GM12875 (cell line): ENCODE measurements around the gene UPB1.

Experiments used
- H3K4me3 ChIP-seq: one replicate; pipeline ENCODE4 v1.5.1; 2011; ENCODE audit warnings: low read depth, low read length, control low read depth
- TF ChIP-seq, protein P1 (sequence below): IDR thresholded peaks from 2 replicates; pipeline ENCODE4 v1.5.1; 2011; ENCODE audit warnings: low read depth, mild to moderate bottlenecking, control low read depth, inconsistent platforms, low read length, moderate library complexity, borderline replicate concordance; ENCODE audit not compliant: insufficient read depth

UPB1 gene

DNA sequence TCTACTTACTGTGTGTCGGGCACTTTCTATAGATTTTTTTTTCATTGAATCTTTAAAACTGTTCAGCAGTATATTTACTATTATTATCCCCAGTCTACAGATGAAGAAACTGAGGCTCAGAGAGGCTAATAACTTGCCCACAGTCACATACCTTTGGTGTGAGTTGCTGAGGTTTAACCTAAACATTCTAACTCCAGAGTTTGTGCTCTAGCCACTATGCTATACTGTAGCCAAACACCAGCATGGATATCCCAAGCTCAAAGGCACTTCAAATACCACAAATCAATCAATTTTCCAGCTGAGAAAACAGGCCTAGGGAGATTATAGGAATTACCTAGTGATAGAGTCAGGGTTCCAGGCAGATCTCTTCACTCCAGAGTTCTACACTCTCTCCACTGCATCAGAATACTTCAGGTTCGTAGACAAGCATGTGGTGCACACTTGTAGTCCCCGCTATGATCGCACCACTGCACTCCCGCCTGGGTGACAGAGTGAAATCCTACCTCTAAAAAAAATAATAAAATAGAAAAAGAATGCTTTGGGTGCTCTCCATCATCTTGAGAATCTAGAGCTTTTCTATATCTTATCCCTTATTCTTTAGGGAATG, 20.4 kb upstream of the UPB1 start:
- H3K4me3 ChIP-seq: no peak overlapping the region
- TF ChIP-seq, protein P1, sequence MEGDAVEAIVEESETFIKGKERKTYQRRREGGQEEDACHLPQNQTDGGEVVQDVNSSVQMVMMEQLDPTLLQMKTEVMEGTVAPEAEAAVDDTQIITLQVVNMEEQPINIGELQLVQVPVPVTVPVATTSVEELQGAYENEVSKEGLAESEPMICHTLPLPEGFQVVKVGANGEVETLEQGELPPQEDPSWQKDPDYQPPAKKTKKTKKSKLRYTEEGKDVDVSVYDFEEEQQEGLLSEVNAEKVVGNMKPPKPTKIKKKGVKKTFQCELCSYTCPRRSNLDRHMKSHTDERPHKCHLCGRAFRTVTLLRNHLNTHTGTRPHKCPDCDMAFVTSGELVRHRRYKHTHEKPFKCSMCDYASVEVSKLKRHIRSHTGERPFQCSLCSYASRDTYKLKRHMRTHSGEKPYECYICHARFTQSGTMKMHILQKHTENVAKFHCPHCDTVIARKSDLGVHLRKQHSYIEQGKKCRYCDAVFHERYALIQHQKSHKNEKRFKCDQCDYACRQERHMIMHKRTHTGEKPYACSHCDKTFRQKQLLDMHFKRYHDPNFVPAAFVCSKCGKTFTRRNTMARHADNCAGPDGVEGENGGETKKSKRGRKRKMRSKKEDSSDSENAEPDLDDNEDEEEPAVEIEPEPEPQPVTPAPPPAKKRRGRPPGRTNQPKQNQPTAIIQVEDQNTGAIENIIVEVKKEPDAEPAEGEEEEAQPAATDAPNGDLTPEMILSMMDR: no peak

DNA sequence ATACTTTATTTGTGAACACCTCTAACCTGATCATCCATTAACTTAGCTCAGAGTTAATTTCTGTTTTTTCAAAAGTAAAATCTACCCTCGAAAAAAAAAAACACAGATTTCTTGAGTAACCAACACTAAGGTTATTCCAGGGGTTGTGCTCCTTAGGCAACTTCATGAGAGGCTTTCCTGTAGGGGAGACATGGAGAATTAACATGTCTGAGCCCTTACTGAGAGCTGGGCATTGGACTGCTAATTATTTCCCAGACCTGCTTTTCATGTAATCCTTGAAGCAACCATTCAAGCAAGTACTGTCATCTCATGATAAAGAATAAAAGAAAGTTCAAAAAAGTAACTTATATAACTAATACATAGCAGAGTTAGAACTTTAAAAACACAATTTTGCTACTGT, 13.5 kb upstream of the UPB1 start:
- no peak overlapping the region for H3K4me3 ChIP-seq
- TF ChIP-seq, protein P1: no peak

DNA sequence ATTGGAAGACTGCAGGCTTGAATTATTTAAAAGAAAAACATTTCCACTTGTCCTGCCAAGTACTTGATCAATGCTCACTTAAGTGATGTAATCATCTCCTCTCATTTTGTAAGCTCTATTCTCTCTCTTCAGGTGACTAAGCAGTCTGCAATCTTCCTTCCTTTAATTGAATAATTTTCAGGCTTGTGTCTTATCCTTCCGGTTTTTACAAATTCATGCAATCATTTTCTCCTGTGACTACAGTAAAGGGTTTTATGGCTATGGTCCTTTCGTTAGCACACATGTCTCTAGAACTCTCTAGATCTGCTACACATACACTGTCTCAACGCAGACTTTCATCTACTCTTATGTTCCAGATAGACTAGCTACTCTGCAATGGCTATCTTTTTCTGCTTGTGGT, 12.6 kb upstream of the UPB1 start:
- no peak overlapping the region for H3K4me3 ChIP-seq
- TF ChIP-seq, protein P1: no peak

DNA sequence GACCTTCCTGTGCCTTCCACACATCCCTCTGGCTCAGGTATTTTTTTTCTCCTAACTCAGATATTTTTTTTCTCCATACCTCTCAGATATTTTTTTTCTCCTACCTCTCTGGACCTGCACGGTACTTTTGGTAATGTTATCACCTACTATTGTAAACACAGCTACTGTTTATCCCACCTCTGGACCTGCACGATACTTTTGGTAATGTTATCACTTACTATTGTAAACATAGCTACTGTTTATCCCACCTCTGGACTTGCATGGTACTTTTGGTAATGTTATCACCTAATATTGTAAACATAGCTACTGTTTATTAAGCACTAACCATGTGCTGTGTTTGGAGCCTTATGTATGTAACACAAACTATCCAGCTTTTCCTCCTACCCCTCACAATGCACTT, 12.1 kb upstream of the UPB1 start:
- no peak overlapping the region for H3K4me3 ChIP-seq
- TF ChIP-seq, protein P1: no peak

DNA sequence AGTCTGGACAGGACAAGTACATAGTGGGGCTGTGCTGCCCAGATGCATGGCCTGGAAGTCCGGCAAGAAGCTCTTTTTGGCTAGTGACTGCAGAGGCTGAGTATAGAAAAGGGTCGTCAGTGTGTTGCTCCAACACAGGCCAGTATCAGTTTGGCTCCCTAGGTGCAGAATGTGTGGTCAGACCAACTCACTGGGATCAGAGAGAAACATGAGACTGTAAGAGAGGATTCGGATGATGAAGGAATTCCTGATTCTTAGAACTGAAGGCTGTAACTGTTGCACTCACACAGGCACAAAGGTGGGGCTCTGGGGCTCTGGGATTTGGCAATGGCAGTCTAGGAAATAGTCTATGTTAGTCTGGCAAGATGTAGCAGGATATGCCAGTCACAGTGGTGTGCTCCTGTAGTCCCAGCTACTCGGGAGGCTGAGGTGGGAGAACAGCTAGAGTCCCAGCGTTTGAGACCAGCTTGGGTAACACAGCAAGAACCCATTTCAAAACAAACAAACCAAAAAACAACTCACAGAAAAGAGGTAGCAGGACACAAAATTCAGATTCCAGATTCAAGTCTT, 11.1 kb upstream of the UPB1 start:
- no peak overlapping the region for H3K4me3 ChIP-seq
- TF ChIP-seq, protein P1: no peak

DNA sequence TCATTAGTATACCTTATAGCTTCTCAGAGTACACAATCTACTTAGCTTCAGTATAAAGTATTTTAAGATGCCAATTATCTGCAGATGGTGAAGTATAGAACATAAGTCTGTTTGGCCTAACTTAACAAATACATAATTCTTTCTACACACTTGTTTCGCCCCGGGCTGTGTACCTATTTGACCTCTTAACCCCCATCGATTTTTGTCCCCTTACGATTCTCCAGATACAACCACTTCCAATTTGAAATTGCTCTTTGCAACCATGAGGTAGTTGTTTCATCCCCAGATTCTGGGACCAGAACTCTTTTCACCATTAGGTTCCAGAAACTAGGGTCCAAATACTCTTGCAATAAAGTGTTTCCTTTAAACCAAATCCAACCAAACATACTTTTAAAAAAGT, 10.0 kb upstream of the UPB1 start:
- H3K4me3 ChIP-seq: no peak overlapping the region
- TF ChIP-seq, protein P1: no peak

DNA sequence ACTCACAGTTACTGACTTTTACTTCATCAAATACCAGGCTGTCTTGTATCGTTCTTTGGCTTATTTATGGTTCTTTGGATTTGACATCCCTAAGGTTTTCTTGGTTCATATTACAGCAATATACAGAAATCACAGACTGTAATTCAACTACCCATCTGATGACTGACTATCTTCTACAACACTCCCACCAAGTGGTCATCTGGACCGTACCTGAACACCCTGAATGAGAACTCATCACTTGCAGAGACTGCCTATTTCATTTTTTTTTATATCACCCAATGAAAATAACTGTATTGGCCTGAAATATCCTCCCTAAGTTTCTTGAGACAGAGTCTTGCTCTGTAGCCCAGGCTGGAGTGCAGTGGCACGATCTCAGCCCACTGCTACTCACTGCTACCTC, 9.5 kb upstream of the UPB1 start:
- H3K4me3 ChIP-seq: no peak overlapping the region
- TF ChIP-seq, protein P1: no peak
